ENCODE results near the gene TREML4. TPM values are rescaled to one million over a fixed set of nuclear protein-coding genes. Genes with fewer than 3 reads are reported as not detected.

Gene TREML4
- total and polyA plus RNA-seq, 10 of the 15 experiments (the other 5 are each of a cell fraction or from before 2014, with no cell fraction given) = not detected

- ChIA-PET POLR2A (no interaction called here), SMC1A (ENCODE audit: uncharacterized antibody, unreplicated experiment) (no interaction called here), RAD21 (ENCODE audit: unreplicated experiment) (no interaction called here), CTCF (no interaction called here)
- Histone ChIP-seq H3K79me2 (ENCODE audit: control insufficient read depth, insufficient read depth, low read length) (no peaks in the 10 kb centered on the region), H4K20me1 (ENCODE audit: control insufficient read depth, insufficient read depth) (no peaks in the 10 kb centered on the region), H3K9ac (ENCODE audit: control insufficient read depth, insufficient read depth, low read length) (no peak overlapping the region), H3K9me3 (replicated peaks; ENCODE audit: control insufficient read depth, insufficient read depth, low read length) (peaks cover 17% of the 10 kb centered on the region), H2AFZ (ENCODE audit: control insufficient read depth, low read depth, low read length) (no peak overlapping the region), H3K27me3 (replicated peaks in 1 of 2; ENCODE audit: control insufficient read depth in 2 of 2, insufficient read depth in 2 of 2, low read length in 1 of 2) (no peaks in the 10 kb centered on the region; a peak in 1 of 4 replicates), H3K4me2 (ENCODE audit: control insufficient read depth, insufficient read depth) (no peak overlapping the region), H3K4me1 (ENCODE audit: control insufficient read depth, insufficient read depth, low read length) (no peaks in the 10 kb centered on the region), H3K36me3 (ENCODE audit: control insufficient read depth in 2 of 2, insufficient read depth in 2 of 2, low read length in 1 of 2) (peaks cover 0 to 4% of the 10 kb centered on the region in 2 experiments; a peak in 2 of 4 replicates), H3K27ac (ENCODE audit: control insufficient read depth, insufficient read depth) (no peak overlapping the region), H3K4me3 (no peak overlapping the region)
- no CpG with 5 or more reads among the region's 5 CpGs for WGBS (ENCODE audit: insufficient coverage, insufficient replicate concordance, low lambda C conversion rate, missing lambda C conversion rate)
- no peak for ATAC-seq
- in situ Hi-C loops (cut with MboI) = no loop called here
- no TSS peak for BruUV-seq (replicated peaks)
- intact Hi-C loops (cut with micrococcal nuclease; ENCODE audit: unreplicated experiment) = loop anchor here (5.0 kb wide), 1 partner anchor 123 kb away; no protein-coding TSS in a partner anchor
- no peak for FAIRE-seq
- TF ChIP-seq MEF2B (IDR thresholded peaks at IDR 0.05; ENCODE audit: partially characterized antibody, poor library complexity, severe bottlenecking) (no peak), RAD51 (IDR thresholded peaks at IDR 0.05) (no peak), RB1 (IDR thresholded peaks at IDR 0.05; ENCODE audit: borderline replicate concordance) (no peak), SMAD5 (IDR thresholded peaks at IDR 0.05; ENCODE audit: low read depth) (no peak), ATF7 (IDR thresholded peaks at IDR 0.05; ENCODE audit: low read depth) (no peak), MXI1 (IDR thresholded peaks at IDR 0.05; ENCODE audit: low read depth, low read length) (no peak), ESRRA (IDR thresholded peaks at IDR 0.05; ENCODE audit: low read length) (no peak), STAT3 (IDR thresholded peaks at IDR 0.05; ENCODE audit: low read depth, low read length) (no peak), FOXM1 (IDR thresholded peaks at IDR 0.05; ENCODE audit: low read depth, low read length) (no peak), MYB (IDR thresholded peaks at IDR 0.05; ENCODE audit: borderline replicate concordance, low read depth, low read length) (no peak), NR2C1 (IDR thresholded peaks at IDR 0.05) (no peak), SUPT20H (IDR thresholded peaks at IDR 0.05; ENCODE audit: borderline replicate concordance, control insufficient read depth, low read depth, low read length) (no peak), ZNF622 (IDR thresholded peaks at IDR 0.05) (no peak), ZNF384 (IDR thresholded peaks at IDR 0.05; ENCODE audit: borderline replicate concordance, low read depth, low read length) (no peak), ZBTB33 (IDR thresholded peaks at IDR 0.05) (no peak), ZNF217 (IDR thresholded peaks at IDR 0.05) (no peak)
- TF ChIP-seq, protein P1, sequence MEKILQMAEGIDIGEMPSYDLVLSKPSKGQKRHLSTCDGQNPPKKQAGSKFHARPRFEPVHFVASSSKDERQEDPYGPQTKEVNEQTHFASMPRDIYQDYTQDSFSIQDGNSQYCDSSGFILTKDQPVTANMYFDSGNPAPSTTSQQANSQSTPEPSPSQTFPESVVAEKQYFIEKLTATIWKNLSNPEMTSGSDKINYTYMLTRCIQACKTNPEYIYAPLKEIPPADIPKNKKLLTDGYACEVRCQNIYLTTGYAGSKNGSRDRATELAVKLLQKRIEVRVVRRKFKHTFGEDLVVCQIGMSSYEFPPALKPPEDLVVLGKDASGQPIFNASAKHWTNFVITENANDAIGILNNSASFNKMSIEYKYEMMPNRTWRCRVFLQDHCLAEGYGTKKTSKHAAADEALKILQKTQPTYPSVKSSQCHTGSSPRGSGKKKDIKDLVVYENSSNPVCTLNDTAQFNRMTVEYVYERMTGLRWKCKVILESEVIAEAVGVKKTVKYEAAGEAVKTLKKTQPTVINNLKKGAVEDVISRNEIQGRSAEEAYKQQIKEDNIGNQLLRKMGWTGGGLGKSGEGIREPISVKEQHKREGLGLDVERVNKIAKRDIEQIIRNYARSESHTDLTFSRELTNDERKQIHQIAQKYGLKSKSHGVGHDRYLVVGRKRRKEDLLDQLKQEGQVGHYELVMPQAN (conservative IDR thresholded peaks at IDR 0.05) = no peak
- TF ChIP-seq, protein P2, sequence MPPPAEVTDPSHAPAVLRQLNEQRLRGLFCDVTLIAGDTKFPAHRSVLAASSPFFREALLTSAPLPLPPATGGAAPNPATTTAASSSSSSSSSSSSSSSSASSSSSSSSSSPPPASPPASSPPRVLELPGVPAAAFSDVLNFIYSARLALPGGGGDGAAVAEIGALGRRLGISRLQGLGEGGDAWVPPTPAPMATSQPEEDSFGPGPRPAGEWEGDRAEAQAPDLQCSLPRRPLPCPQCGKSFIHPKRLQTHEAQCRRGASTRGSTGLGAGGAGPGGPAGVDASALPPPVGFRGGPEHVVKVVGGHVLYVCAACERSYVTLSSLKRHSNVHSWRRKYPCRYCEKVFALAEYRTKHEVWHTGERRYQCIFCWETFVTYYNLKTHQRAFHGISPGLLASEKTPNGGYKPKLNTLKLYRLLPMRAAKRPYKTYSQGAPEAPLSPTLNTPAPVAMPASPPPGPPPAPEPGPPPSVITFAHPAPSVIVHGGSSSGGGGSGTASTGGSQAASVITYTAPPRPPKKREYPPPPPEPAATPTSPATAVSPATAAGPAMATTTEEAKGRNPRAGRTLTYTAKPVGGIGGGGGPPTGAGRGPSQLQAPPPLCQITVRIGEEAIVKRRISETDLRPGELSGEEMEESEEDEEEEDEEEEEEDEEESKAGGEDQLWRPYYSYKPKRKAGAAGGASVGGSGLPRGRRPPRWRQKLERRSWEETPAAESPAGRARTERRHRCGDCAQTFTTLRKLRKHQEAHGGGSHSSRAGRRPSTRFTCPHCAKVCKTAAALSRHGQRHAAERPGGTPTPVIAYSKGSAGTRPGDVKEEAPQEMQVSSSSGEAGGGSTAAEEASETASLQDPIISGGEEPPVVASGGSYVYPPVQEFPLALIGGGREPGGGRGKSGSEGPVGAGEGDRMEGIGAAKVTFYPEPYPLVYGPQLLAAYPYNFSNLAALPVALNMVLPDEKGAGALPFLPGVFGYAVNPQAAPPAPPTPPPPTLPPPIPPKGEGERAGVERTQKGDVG (CRISPR knock-in tag; IDR thresholded peaks at IDR 0.05) = no peak
- DNase-seq (ENCODE audit: low read depth, low spot score) = no peak
These were observed 34.3 kb upstream of the TREML4 start for GRCh38 chr6:41193884-41194283.
